ENCODE measurements around the gene TULP4.

GRCh38 chr6:158437571-158437970, 125.3 kb downstream of the TULP4 start:
- TF ChIP-seq CTCF (conservative IDR thresholded peaks at IDR 0.05; ENCODE audit: low read length) (no peak), EZH2phosphoT487 (IDR thresholded peaks at IDR 0.05; ENCODE audit: borderline replicate concordance) (no peak)

All from Loucy (cell line).